Naive B cell (primary cell): ENCODE measurements around the gene B3GALT6. TPM values are rescaled to one million over a fixed set of nuclear protein-coding genes. Genes with fewer than 3 reads are reported as not detected.

ENCODE experiments used
- ATAC-seq, 2 donors: fragments of 150-1000 bp; cut with Tn5 transposase; 2 replicates each; pipeline ENCODE4 v1.10.0; 2021; ENCODE audit warnings: low read depth in 2 of 2, mild to moderate bottlenecking in 2 of 2, moderate library complexity in 2 of 2
- DNase-seq: peaks from one replicate; pipeline ENCODE4 v3.0.0; 2022
- H3K27ac Mint-ChIP-seq, 6 donors: one replicate each; pipeline ENCODE4 v1.8.0; 2020 to 2022; ENCODE audit warnings: mild to moderate bottlenecking in 6 of 6, mixed read lengths in 6 of 6, moderate library complexity in 5 of 6, inconsistent platforms in 2 of 6
- H3K27me3 Mint-ChIP-seq, 3 donors: one replicate each; pipeline ENCODE4 v1.8.0; 2021 to 2022; ENCODE audit warnings: mixed read lengths in 3 of 3, mild to moderate bottlenecking in 1 of 3
- H3K36me3 Mint-ChIP-seq, 2 donors: one replicate each; pipeline ENCODE4 v1.8.0; 2020 to 2022; ENCODE audit warnings: mixed read lengths in 2 of 2, inconsistent platforms in 1 of 2, mild to moderate bottlenecking in 1 of 2
- H3K4me1 Mint-ChIP-seq, 3 donors: one replicate each; pipeline ENCODE4 v1.8.0; 2020 to 2022; ENCODE audit warnings: mixed read lengths in 3 of 3, inconsistent platforms in 1 of 3, mild to moderate bottlenecking in 1 of 3, moderate library complexity in 1 of 3
- H3K4me3 Mint-ChIP-seq, 8 donors: one replicate each; pipeline ENCODE4 v1.8.0; 2020 to 2022; ENCODE audit warnings: mild to moderate bottlenecking in 8 of 8, mixed read lengths in 8 of 8, moderate library complexity in 8 of 8, inconsistent platforms in 2 of 8
- H3K9me3 Mint-ChIP-seq, 7 donors: one replicate each; pipeline ENCODE4 v1.8.0; 2020 to 2022; ENCODE audit warnings: mixed read lengths in 7 of 7, mild to moderate bottlenecking in 5 of 7, inconsistent platforms in 2 of 7, moderate library complexity in 1 of 7
- polyA plus RNA-seq, 6 donors: library from polyadenylated mRNA; unstranded; fragments of 300-500 nt; fragmentation: Illumina TruSeq; gene quantifications; one replicate each; pipeline ENCODE4 v1.2.3, GENCODE V29; 2021; ENCODE audit warnings: low read depth in 6 of 6

The B3GALT6 gene
- polyA plus RNA-seq, 6 donors from 2014 or later: 6.9 to 22.9 (median 12.9) TPM

GRCh38 chr1:1280782-1281481 lies 48.9 kb downstream of the B3GALT6 start:
- Mint-ChIP-seq H3K9me3 (no peaks in the 10 kb centered on the region), H3K27me3 (peaks cover 0 to 6% (median 0%) of the 10 kb centered on the region in 3 donors), H3K27ac (no peak overlapping the region), H3K36me3 (no peaks in the 10 kb centered on the region), H3K4me3 (no peak overlapping the region), H3K4me1 (peaks cover 0 to 6% (median 5%) of the 10 kb centered on the region in 3 donors)
- ATAC-seq: no peak
- no peak for DNase-seq

GRCh38 chr1:1281533-1282321 lies 49.7 kb downstream of the B3GALT6 start:
- no peak for DNase-seq
- no peaks in the 10 kb centered on the region for H3K36me3 Mint-ChIP-seq
- ATAC-seq: no peak
- peaks cover 0 to 6% (median 4%) of the 10 kb centered on the region in 3 donors for H3K4me1 Mint-ChIP-seq
- H3K4me3 Mint-ChIP-seq: no peak overlapping the region
- H3K9me3 Mint-ChIP-seq: no peaks in the 10 kb centered on the region
- peaks cover 0 to 6% (median 0%) of the 10 kb centered on the region in 3 donors for H3K27me3 Mint-ChIP-seq
- no peak overlapping the region for H3K27ac Mint-ChIP-seq

- H3K36me3 Mint-ChIP-seq: no peaks in the 10 kb centered on the region
- peak overlapping the region in 1 of 6 donors; percentile 12 for H3K27ac Mint-ChIP-seq
- no peaks in the 10 kb centered on the region for H3K9me3 Mint-ChIP-seq
- ATAC-seq: no peak
- peaks cover 0 to 6% (median 4%) of the 10 kb centered on the region in 3 donors for H3K4me1 Mint-ChIP-seq
- no peak overlapping the region for H3K4me3 Mint-ChIP-seq
- H3K27me3 Mint-ChIP-seq: peaks cover 0 to 6% (median 0%) of the 10 kb centered on the region in 3 donors
- no peak for DNase-seq
Observed at GRCh38 chr1:1282998-1283397, 51.0 kb downstream of the B3GALT6 start.

- DNase-seq: no peak
- Mint-ChIP-seq H3K4me3 (peak overlapping the region in 1 of 8 donors; percentile 47), H3K36me3 (no peaks in the 10 kb centered on the region), H3K27ac (no peak overlapping the region), H3K4me1 (peaks cover 0 to 6% (median 4%) of the 10 kb centered on the region in 3 donors), H3K27me3 (peaks cover 0 to 6% (median 0%) of the 10 kb centered on the region in 3 donors), H3K9me3 (no peaks in the 10 kb centered on the region)
- ATAC-seq: peak in 1 of 2 donors; percentile 49
Observed at GRCh38 chr1:1283821-1284220, 51.8 kb downstream of the B3GALT6 start.

Other genes with a start within 250 kb of the B3GALT6 start
- gene HES4, start 232.1 kb upstream of the B3GALT6 start, polyA plus RNA-seq: under 1 TPM in 2 of 6 donors, not detected in 4; 0.45 to 0.64 TPM
- gene ISG15, start 218.7 kb upstream of the B3GALT6 start, polyA plus RNA-seq: 100 to 1,000 TPM in 4 of 6 donors, 10 to 100 TPM in 2; 55.1 to 183 (median 124) TPM
- gene AGRN, start 212.1 kb upstream of the B3GALT6 start, polyA plus RNA-seq: under 1 TPM in 2 of 6 donors, not detected in 4; 0.04 to 0.52 TPM
- gene RNF223, start 157.9 kb upstream of the B3GALT6 start, polyA plus RNA-seq: not detected
- gene C1orf159, start 116.1 kb upstream of the B3GALT6 start, polyA plus RNA-seq: 1 to 10 TPM in 5 of 6 donors, not detected in 1; 2.0 to 6.3 (median 4.3) TPM
- not detected for gene TTLL10, start 58.4 kb upstream of the B3GALT6 start, polyA plus RNA-seq
- gene TNFRSF18, start 25.6 kb upstream of the B3GALT6 start, polyA plus RNA-seq: 10 to 100 TPM in 1 of 6 donors, 1 to 10 TPM in 5; 2.4 to 13.0 (median 7.9) TPM
- under 1 TPM in 3 of 6 donors, not detected in 3; 0.18 to 0.36 (median 0.32) TPM for gene TNFRSF4, start 18.1 kb upstream of the B3GALT6 start, polyA plus RNA-seq
- 100 to 1,000 TPM in 1 of 6 donors, 10 to 100 TPM in 5; 64.8 to 101 (median 85.4) TPM for gene SDF4, start 236 bp upstream of the B3GALT6 start, polyA plus RNA-seq
- not detected for gene C1QTNF12, start 14.5 kb downstream of the B3GALT6 start, polyA plus RNA-seq
- 100 to 1,000 TPM in 1 of 6 donors, 10 to 100 TPM in 5; 75.1 to 112 (median 87.4) TPM for gene UBE2J2, start 41.6 kb downstream of the B3GALT6 start, polyA plus RNA-seq
- not detected for gene SCNN1D, start 48.2 kb downstream of the B3GALT6 start, polyA plus RNA-seq
- 1 to 10 TPM; 1.9 to 7.2 (median 3.1) TPM for gene ACAP3, start 75.7 kb downstream of the B3GALT6 start, polyA plus RNA-seq
- gene PUSL1, start 76.4 kb downstream of the B3GALT6 start, polyA plus RNA-seq: 10 to 100 TPM in 5 of 6 donors, 1 to 10 TPM in 1; 7.2 to 17.2 (median 11.9) TPM
- gene INTS11, start 92.4 kb downstream of the B3GALT6 start, polyA plus RNA-seq: 10 to 100 TPM; 45.9 to 61.5 (median 54.3) TPM
- gene CPTP, start 92.6 kb downstream of the B3GALT6 start, polyA plus RNA-seq: 10 to 100 TPM in 3 of 6 donors, 1 to 10 TPM in 3; 7.9 to 16.9 (median 10.7) TPM
- under 1 TPM in 3 of 6 donors, not detected in 3; 0.28 to 0.44 (median 0.31) TPM for gene TAS1R3, start 99.0 kb downstream of the B3GALT6 start, polyA plus RNA-seq
- gene DVL1, start 117.2 kb downstream of the B3GALT6 start, polyA plus RNA-seq: 1 to 10 TPM in 1 of 6 donors, under 1 TPM in 4, not detected in 1; 0.40 to 1.0 (median 0.68) TPM
- gene MXRA8, start 126.3 kb downstream of the B3GALT6 start, polyA plus RNA-seq: not detected
- 100 to 1,000 TPM; 103 to 122 (median 106) TPM for gene AURKAIP1, start 143.0 kb downstream of the B3GALT6 start, polyA plus RNA-seq
- 10 to 100 TPM; 16.8 to 50.2 (median 24.6) TPM for gene CCNL2, start 167.1 kb downstream of the B3GALT6 start, polyA plus RNA-seq
- gene MRPL20, start 175.1 kb downstream of the B3GALT6 start, polyA plus RNA-seq: 100 to 1,000 TPM in 3 of 6 donors, 10 to 100 TPM in 3; 75.1 to 129 (median 102) TPM
- gene ANKRD65, start 189.0 kb downstream of the B3GALT6 start, polyA plus RNA-seq: 1 to 10 TPM in 1 of 6 donors, under 1 TPM in 4, not detected in 1; 0.17 to 1.5 (median 0.28) TPM
- under 1 TPM in 1 of 6 donors, not detected in 5; 0.41 TPM for gene VWA1, start 203.5 kb downstream of the B3GALT6 start, polyA plus RNA-seq
- not detected for gene ATAD3C, start 217.5 kb downstream of the B3GALT6 start, polyA plus RNA-seq
- 10 to 100 TPM in 1 of 6 donors, 1 to 10 TPM in 3, under 1 TPM in 2; 0.20 to 10.2 (median 2.9) TPM for gene ATAD3B, start 239.5 kb downstream of the B3GALT6 start, polyA plus RNA-seq